ENCODE data around the gene KATNAL1. TPM values are rescaled to one million over a fixed set of nuclear protein-coding genes. Genes with fewer than 3 reads are reported as not detected.

Gene KATNAL1
- total RNA-seq, 3 donors from 2014 or later (not counting 1 experiment from before 2014, with no cell fraction given): 15.0 to 22.8 (median 21.9) TPM

- no peak for DNase-seq
- H3K4me3 ChIP-seq (ENCODE audit: low read length): no peak overlapping the region
- WGBS (ENCODE audit: insufficient coverage): no CpG with 5 or more reads among the region's 2 CpGs
Measured at GRCh38 chr13:30314069-30314468, 6.7 kb upstream of the KATNAL1 start.

GRCh38 chr13:30313311-30313710 lies 6.0 kb upstream of the KATNAL1 start:
- Mint-ChIP-seq H3K9me3 (no peaks in the 10 kb centered on the region), H3K4me3 (no peak overlapping the region), H3K27me3 (ENCODE audit: low read depth in 2 of 2) (no peaks in the 10 kb centered on the region), H3K4me1 (peaks cover 0 to 5% of the 10 kb centered on the region in 2 donors), H3K36me3 (no peaks in the 10 kb centered on the region), H3K27ac (no peak overlapping the region)
- H3K27ac ChIP-seq (ENCODE audit: low read length): no peak overlapping the region
- no peak for ATAC-seq
- no peaks in the 10 kb centered on the region for H3K27me3 ChIP-seq (ENCODE audit: control insufficient read depth, insufficient read depth, low read length)
- DNase-seq: no peak
- no peaks in the 10 kb centered on the region for H3K9me3 ChIP-seq (ENCODE audit: control insufficient read depth, insufficient read depth, low read length)
- WGBS (ENCODE audit: insufficient coverage): 32% methylated on average over 3 of the region's 3 CpGs
- no peak for TF ChIP-seq CTCF (IDR thresholded peaks at IDR 0.05)
- H3K4me3 ChIP-seq (ENCODE audit: low read length): no peak overlapping the region
- H3K36me3 ChIP-seq (ENCODE audit: control insufficient read depth, insufficient read depth, low read length): no peaks in the 10 kb centered on the region
- no peaks in the 10 kb centered on the region for H3K4me1 ChIP-seq (ENCODE audit: control insufficient read depth, insufficient read depth, low read length)
- intact Hi-C loops (cut with micrococcal nuclease): no loop called here

More at GRCh38 chr13:30314069-30314468, 6.7 kb upstream of the KATNAL1 start:
- no peaks in the 10 kb centered on the region for H3K27me3 Mint-ChIP-seq (ENCODE audit: low read depth in 2 of 2)
- Histone ChIP-seq H3K4me1 (ENCODE audit: control insufficient read depth, insufficient read depth, low read length) (no peaks in the 10 kb centered on the region), H3K27me3 (ENCODE audit: control insufficient read depth, insufficient read depth, low read length) (no peaks in the 10 kb centered on the region), H3K36me3 (ENCODE audit: control insufficient read depth, insufficient read depth, low read length) (no peaks in the 10 kb centered on the region), H3K27ac (ENCODE audit: low read length) (no peak overlapping the region), H3K9me3 (ENCODE audit: control insufficient read depth, insufficient read depth, low read length) (no peaks in the 10 kb centered on the region)
- H3K9me3 Mint-ChIP-seq: no peaks in the 10 kb centered on the region
- peaks cover 0 to 5% of the 10 kb centered on the region in 2 donors for H3K4me1 Mint-ChIP-seq
- intact Hi-C loops (cut with micrococcal nuclease): no loop called here
- no peak overlapping the region for H3K4me3 Mint-ChIP-seq
- H3K36me3 Mint-ChIP-seq: no peaks in the 10 kb centered on the region
- no peak for ATAC-seq
- TF ChIP-seq CTCF (IDR thresholded peaks at IDR 0.05): no peak
- H3K27ac Mint-ChIP-seq: no peak overlapping the region

- no peaks in the 10 kb centered on the region for H3K9me3 Mint-ChIP-seq
- H3K4me3 Mint-ChIP-seq: no peak overlapping the region
- ATAC-seq (no peak), DNase-seq (no peak)
- no peaks in the 10 kb centered on the region for H3K9me3 ChIP-seq (ENCODE audit: control insufficient read depth, insufficient read depth, low read length)
- peaks cover 0 to 5% of the 10 kb centered on the region in 2 donors for H3K4me1 Mint-ChIP-seq
- no peaks in the 10 kb centered on the region for H3K36me3 ChIP-seq (ENCODE audit: control insufficient read depth, insufficient read depth, low read length)
- H3K27ac Mint-ChIP-seq: no peak overlapping the region
- H3K27me3 ChIP-seq (ENCODE audit: control insufficient read depth, insufficient read depth, low read length): no peaks in the 10 kb centered on the region
- no peak overlapping the region for H3K27ac ChIP-seq (ENCODE audit: low read length)
- TF ChIP-seq CTCF (IDR thresholded peaks at IDR 0.05): no peak
- H3K36me3 Mint-ChIP-seq: no peaks in the 10 kb centered on the region
- H3K4me1 ChIP-seq (ENCODE audit: control insufficient read depth, insufficient read depth, low read length): peaks cover 2% of the 10 kb centered on the region
- 57% methylated on average over 1 of the region's 1 CpG for WGBS (ENCODE audit: insufficient coverage)
- no peak overlapping the region for H3K4me3 ChIP-seq (ENCODE audit: low read length)
- H3K27me3 Mint-ChIP-seq (ENCODE audit: low read depth in 2 of 2): no peaks in the 10 kb centered on the region
- intact Hi-C loops (cut with micrococcal nuclease): no loop called here
Measured at GRCh38 chr13:30312904-30313303, 5.6 kb upstream of the KATNAL1 start.

- no peaks in the 10 kb centered on the region for H3K36me3 Mint-ChIP-seq
- ATAC-seq (no peak), DNase-seq (no peak)
- 79% methylated on average over 3 of the region's 4 CpGs for WGBS (ENCODE audit: insufficient coverage)
- Histone ChIP-seq H3K4me3 (ENCODE audit: low read length) (no peak overlapping the region), H3K4me1 (ENCODE audit: control insufficient read depth, insufficient read depth, low read length) (peaks cover 12% of the 10 kb centered on the region), H3K36me3 (ENCODE audit: control insufficient read depth, insufficient read depth, low read length) (no peaks in the 10 kb centered on the region), H3K27ac (ENCODE audit: low read length) (no peak overlapping the region), H3K27me3 (ENCODE audit: control insufficient read depth, insufficient read depth, low read length) (no peaks in the 10 kb centered on the region), H3K9me3 (ENCODE audit: control insufficient read depth, insufficient read depth, low read length) (no peaks in the 10 kb centered on the region)
- H3K27me3 Mint-ChIP-seq (ENCODE audit: low read depth in 2 of 2): no peaks in the 10 kb centered on the region
- no peak overlapping the region for H3K27ac Mint-ChIP-seq
- peak overlapping the region; percentile 88 for H3K4me3 Mint-ChIP-seq
- H3K4me1 Mint-ChIP-seq: peaks cover 4 to 18% of the 10 kb centered on the region in 2 donors
- H3K9me3 Mint-ChIP-seq: no peaks in the 10 kb centered on the region
- intact Hi-C loops (cut with micrococcal nuclease): loop anchor here (10.0 kb wide), 1 partner anchor 174 kb away; no protein-coding TSS in a partner anchor
- no peak for TF ChIP-seq CTCF (IDR thresholded peaks at IDR 0.05)
Measured at GRCh38 chr13:30308548-30308947, 1.2 kb upstream of the KATNAL1 start.

Measured in natural killer cell (primary cell).